Measurements from ENCODE around the gene MCHR2. TPM values are rescaled to one million over a fixed set of nuclear protein-coding genes. Genes with fewer than 3 reads are reported as not detected.

Gene MCHR2
- total and polyA plus RNA-seq, 4 donors: not detected

GRCh38 chr6:99882128-99882702 lies 111.8 kb downstream of the MCHR2 start:
- Histone ChIP-seq H3K4me1 (ENCODE audit: control insufficient read depth in 1 of 2, insufficient read depth in 2 of 2, low read length in 2 of 2) (no peaks in the 10 kb centered on the region), H3K36me3 (ENCODE audit: control insufficient read depth in 1 of 2, insufficient read depth in 2 of 2, low read length in 1 of 2) (no peaks in the 10 kb centered on the region), H3K4me3 (ENCODE audit: low read length in 2 of 2) (no peak overlapping the region), H3K27ac (ENCODE audit: low read depth in 1 of 2, low read length in 2 of 2) (no peak overlapping the region), H3K27me3 (ENCODE audit: control insufficient read depth in 1 of 2, insufficient read depth in 2 of 2, low read length in 1 of 2) (no peaks in the 10 kb centered on the region), H3K9me3 (ENCODE audit: control insufficient read depth, low read length) (no peaks in the 10 kb centered on the region)
- intact Hi-C loops (cut with DNase I): no loop called here
- WGBS, 2 donors: 74 to 82% methylated on average over 4 of the region's 4 CpGs
- ATAC-seq (ENCODE audit: low FRiP score) (no peak), DNase-seq (no peak)

- 47 to 65% methylated on average over 3 of the region's 3 CpGs for WGBS, 2 donors
- H3K27me3 ChIP-seq (ENCODE audit: control insufficient read depth in 1 of 2, insufficient read depth in 2 of 2, low read length in 1 of 2): no peaks in the 10 kb centered on the region
Measured at GRCh38 chr6:99879431-99879830, 114.6 kb downstream of the MCHR2 start.

DNA sequence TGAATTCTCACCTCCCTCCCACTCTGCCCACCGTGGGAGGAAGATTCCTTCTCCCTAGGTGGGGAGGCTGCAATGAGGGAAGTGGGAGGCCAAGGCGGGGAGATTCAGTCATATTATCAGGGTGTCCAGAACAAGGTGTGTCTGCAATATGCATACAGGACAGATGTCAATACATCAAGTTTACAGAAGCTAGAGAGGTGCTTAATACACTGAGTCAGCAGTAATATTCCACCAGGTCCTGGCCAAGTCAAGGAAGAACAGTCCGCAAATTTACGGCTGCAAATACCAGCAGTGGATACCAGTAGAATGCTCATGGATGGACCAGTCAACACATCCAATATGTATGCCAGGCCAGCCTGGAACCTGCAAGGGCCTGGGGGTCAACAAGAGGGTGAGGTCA lies 119.0 kb downstream of the MCHR2 start:
- H3K4me3 ChIP-seq (ENCODE audit: low read length in 2 of 2): no peak overlapping the region
- intact Hi-C loops (cut with DNase I): no loop called here
- H3K36me3 ChIP-seq (ENCODE audit: control insufficient read depth in 1 of 2, insufficient read depth in 2 of 2, low read length in 1 of 2): no peaks in the 10 kb centered on the region
- 81 to 88% methylated on average over 4 of the region's 4 CpGs for WGBS, 2 donors
- no peak for DNase-seq
- no peaks in the 10 kb centered on the region for H3K27me3 ChIP-seq (ENCODE audit: control insufficient read depth in 1 of 2, insufficient read depth in 2 of 2, low read length in 1 of 2)
- no peaks in the 10 kb centered on the region for H3K4me1 ChIP-seq (ENCODE audit: control insufficient read depth in 1 of 2, insufficient read depth in 2 of 2, low read length in 2 of 2)
- H3K9me3 ChIP-seq (ENCODE audit: control insufficient read depth, low read length): no peaks in the 10 kb centered on the region
- H3K27ac ChIP-seq (ENCODE audit: low read depth in 1 of 2, low read length in 2 of 2): no peak overlapping the region
- no peak for ATAC-seq (ENCODE audit: low FRiP score)

More at GRCh38 chr6:99879431-99879830, 114.6 kb downstream of the MCHR2 start:
- no peak overlapping the region for H3K27ac ChIP-seq (ENCODE audit: low read depth in 1 of 2, low read length in 2 of 2)
- H3K4me3 ChIP-seq (ENCODE audit: low read length in 2 of 2): no peak overlapping the region
- no peaks in the 10 kb centered on the region for H3K36me3 ChIP-seq (ENCODE audit: control insufficient read depth in 1 of 2, insufficient read depth in 2 of 2, low read length in 1 of 2)
- H3K4me1 ChIP-seq (ENCODE audit: control insufficient read depth in 1 of 2, insufficient read depth in 2 of 2, low read length in 2 of 2): no peaks in the 10 kb centered on the region
- DNase-seq (no peak), ATAC-seq (ENCODE audit: low FRiP score) (no peak)
- no peaks in the 10 kb centered on the region for H3K9me3 ChIP-seq (ENCODE audit: control insufficient read depth, low read length)
- intact Hi-C loops (cut with DNase I): no loop called here

- DNase-seq: no peak
- intact Hi-C loops (cut with DNase I): no loop called here
- Histone ChIP-seq H3K36me3 (ENCODE audit: control insufficient read depth in 1 of 2, insufficient read depth in 2 of 2, low read length in 1 of 2) (no peaks in the 10 kb centered on the region), H3K27me3 (ENCODE audit: control insufficient read depth in 1 of 2, insufficient read depth in 2 of 2, low read length in 1 of 2) (no peaks in the 10 kb centered on the region), H3K9me3 (ENCODE audit: control insufficient read depth, low read length) (no peaks in the 10 kb centered on the region), H3K4me3 (ENCODE audit: low read length in 2 of 2) (no peak overlapping the region), H3K27ac (ENCODE audit: low read depth in 1 of 2, low read length in 2 of 2) (no peak overlapping the region), H3K4me1 (ENCODE audit: control insufficient read depth in 1 of 2, insufficient read depth in 2 of 2, low read length in 2 of 2) (no peaks in the 10 kb centered on the region)
- no peak for ATAC-seq (ENCODE audit: low FRiP score)
- 57 to 66% methylated on average over 2 of the region's 2 CpGs for WGBS, 2 donors
Measured at GRCh38 chr6:99873084-99873483, 120.9 kb downstream of the MCHR2 start.

DNA sequence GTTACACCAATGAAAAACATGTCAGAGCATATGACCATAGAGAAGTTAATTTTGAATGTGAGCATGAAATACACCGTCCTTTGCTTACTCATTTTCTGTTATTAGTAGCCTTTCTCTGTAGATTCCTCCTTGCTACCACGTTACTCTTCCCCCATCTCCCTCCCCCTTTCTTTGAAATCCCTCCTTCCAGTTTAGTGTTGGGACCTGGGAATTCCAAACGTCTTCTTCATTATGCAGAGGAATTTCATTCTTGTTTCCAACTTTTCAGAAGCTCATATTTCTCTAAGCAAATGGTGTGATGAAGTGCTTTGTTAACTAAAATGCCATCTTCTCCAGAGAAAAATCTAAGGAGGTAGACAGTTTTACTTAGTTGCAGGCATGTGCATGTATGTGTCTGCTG lies 122.4 kb downstream of the MCHR2 start:
- Histone ChIP-seq H3K4me3 (ENCODE audit: low read length in 2 of 2) (no peak overlapping the region), H3K27ac (ENCODE audit: low read depth in 1 of 2, low read length in 2 of 2) (no peak overlapping the region), H3K36me3 (ENCODE audit: control insufficient read depth in 1 of 2, insufficient read depth in 2 of 2, low read length in 1 of 2) (no peaks in the 10 kb centered on the region), H3K27me3 (ENCODE audit: control insufficient read depth in 1 of 2, insufficient read depth in 2 of 2, low read length in 1 of 2) (no peaks in the 10 kb centered on the region), H3K4me1 (ENCODE audit: control insufficient read depth in 1 of 2, insufficient read depth in 2 of 2, low read length in 2 of 2) (no peaks in the 10 kb centered on the region), H3K9me3 (ENCODE audit: control insufficient read depth, low read length) (no peaks in the 10 kb centered on the region)
- intact Hi-C loops (cut with DNase I): no loop called here
- ATAC-seq (ENCODE audit: low FRiP score): no peak
- no peak for DNase-seq
- WGBS, 2 donors: 28 to 31% methylated on average over 3 of the region's 3 CpGs

All from aorta (tissue), 5 donors.